Neuronal stem cell (in vitro differentiated cells): Measurements from ENCODE around the gene PAX2.
A peak's percentile ranks its signal among the peaks of the same experiment; 100 is the strongest.

ENCODE experiments used
- DNase-seq: peaks from one replicate; pipeline ENCODE4 v3.0.0-alpha.2; 2013; ENCODE audit warnings: low spot score
- H2AFZ ChIP-seq: one replicate; pipeline ENCODE4 v1.6.1; 2013; ENCODE audit warnings: mild to moderate bottlenecking, low read length, inconsistent platforms
- H2AK5ac ChIP-seq: 2 replicates; pipeline ENCODE4 v1.6.1; 2013; ENCODE audit warnings: low read depth, mild to moderate bottlenecking, inconsistent platforms, low read length, moderate library complexity, mixed read lengths
- H2BK120ac ChIP-seq: 2 replicates; pipeline ENCODE4 v1.6.1; 2013; ENCODE audit warnings: low read depth, mild to moderate bottlenecking, inconsistent platforms, low read length, moderate library complexity, mixed read lengths
- H2BK12ac ChIP-seq: one replicate; pipeline ENCODE4 v1.6.1; 2013; ENCODE audit warnings: low read length, inconsistent platforms
- H2BK15ac ChIP-seq: 2 replicates; pipeline ENCODE4 v1.6.1; 2013; ENCODE audit warnings: mild to moderate bottlenecking, low read length, inconsistent platforms, mixed read lengths
- H2BK5ac ChIP-seq: one replicate; pipeline ENCODE4 v1.6.1; 2013; ENCODE audit warnings: inconsistent platforms, mild to moderate bottlenecking, low read length, moderate library complexity
- H3K14ac ChIP-seq: one replicate; pipeline ENCODE4 v1.6.1; 2013; ENCODE audit warnings: low read length, inconsistent platforms
- H3K18ac ChIP-seq: 2 replicates; pipeline ENCODE4 v1.6.1; 2013; ENCODE audit warnings: low read length, inconsistent platforms
- H3K23ac ChIP-seq: 2 replicates; pipeline ENCODE4 v1.6.1; 2013; ENCODE audit warnings: low read depth, mild to moderate bottlenecking, mixed read lengths, low read length, inconsistent platforms; ENCODE audit not compliant: poor library complexity
- H3K27ac ChIP-seq: replicated peaks from 3 replicates; pipeline ENCODE4 v1.5.1; 2013; ENCODE audit warnings: low read length, inconsistent platforms
- H3K27me3 ChIP-seq, 3 experiments: 2 replicates each; pipeline ENCODE4 v1.6.1; 2013; ENCODE audit warnings: low read length in 3 of 3, mild to moderate bottlenecking in 2 of 3, inconsistent platforms in 1 of 3, low read depth in 1 of 3, mixed read lengths in 1 of 3, moderate library complexity in 1 of 3; ENCODE audit not compliant: control insufficient read depth in 3 of 3, insufficient read depth in 3 of 3
- H3K36me3 ChIP-seq, 2 donors: replicated peaks in 1 of 2; 2 replicates each; pipeline ENCODE4 v1.6.1; 2013; ENCODE audit warnings: low read length in 2 of 2; ENCODE audit not compliant: control insufficient read depth in 2 of 2, insufficient read depth in 2 of 2
- H3K4ac ChIP-seq: 2 replicates; pipeline ENCODE4 v1.6.1; 2013; ENCODE audit warnings: inconsistent platforms, mild to moderate bottlenecking, low read length, moderate library complexity
- H3K4me1 ChIP-seq, 2 donors: 1 replicate in 1 of 2; 2 replicates in 1 of 2; pipeline ENCODE4 v1.6.1; 2013; ENCODE audit warnings: low read length in 2 of 2, low read depth in 1 of 2; ENCODE audit not compliant: control insufficient read depth in 2 of 2, insufficient read depth in 1 of 2
- H3K4me2 ChIP-seq: one replicate; pipeline ENCODE4 v1.6.1; 2013; ENCODE audit warnings: mild to moderate bottlenecking, low read length, inconsistent platforms; ENCODE audit not compliant: insufficient read depth, poor library complexity, severe bottlenecking
- H3K4me3 ChIP-seq, 2 donors: 2 replicates each; pipeline ENCODE4 v1.5.1; 2013; ENCODE audit warnings: low read length in 2 of 2, mild to moderate bottlenecking in 2 of 2, inconsistent platforms in 1 of 2, moderate library complexity in 1 of 2
- H3K79me1 ChIP-seq: one replicate; pipeline ENCODE4 v1.6.1; 2013; ENCODE audit warnings: low read depth, mild to moderate bottlenecking, inconsistent platforms, low read length, moderate library complexity
- H3K9ac ChIP-seq: one replicate; pipeline ENCODE4 v1.6.1; 2013; ENCODE audit warnings: mild to moderate bottlenecking, low read depth, low read length, inconsistent platforms; ENCODE audit not compliant: poor library complexity
- H3K9me3 ChIP-seq, 2 donors: replicated peaks in 1 of 2; 2 replicates each; pipeline versions ENCODE3 to v1.6.1; 2013; ENCODE audit warnings: low read length in 2 of 2, mild to moderate bottlenecking in 2 of 2, inconsistent platforms in 1 of 2, low read depth in 1 of 2, mixed read lengths in 1 of 2, moderate library complexity in 1 of 2; ENCODE audit not compliant: control insufficient read depth in 2 of 2, insufficient read depth in 1 of 2
- H4K8ac ChIP-seq: one replicate; pipeline ENCODE4 v1.6.1; 2013; ENCODE audit warnings: low read depth, mild to moderate bottlenecking, inconsistent platforms, low read length, moderate library complexity
- H4K91ac ChIP-seq: one replicate; pipeline ENCODE4 v1.6.1; 2013; ENCODE audit warnings: low read length, low read depth, mild to moderate bottlenecking, inconsistent platforms; ENCODE audit not compliant: poor library complexity
- WGBS, 2 donors: extraction: QIAGEN DNeasy Blood & Tissue Kit; methylation state at CpG; one replicate each; pipeline ENCODE4 v1.1.7; 2013; ENCODE audit warnings: missing lambda C conversion rate in 2 of 2, mixed read lengths in 1 of 2; ENCODE audit not compliant: insufficient read length in 2 of 2, insufficient replicate concordance in 1 of 2; ENCODE audit errors: extremely low coverage in 2 of 2; 5-methylcytosine and 5-hydroxymethylcytosine counted together

The PAX2 gene

DNA sequence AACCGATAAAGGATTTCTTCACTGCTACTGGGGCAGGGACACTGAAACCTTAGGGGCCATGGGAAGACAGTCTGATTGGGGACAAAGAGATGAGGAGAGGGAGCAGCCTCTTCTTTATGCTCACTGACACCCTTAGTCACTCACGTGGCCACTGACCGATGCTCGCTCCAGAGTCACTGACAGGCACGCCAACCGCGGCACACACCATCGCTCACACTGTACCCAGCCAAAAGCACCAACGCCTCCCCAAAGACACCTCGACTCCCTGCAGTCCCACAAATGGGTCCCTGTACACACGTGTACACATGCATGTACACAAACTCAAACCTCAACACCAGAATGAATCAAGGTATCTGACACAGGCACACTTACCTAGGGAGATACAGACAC lies 132.1 kb downstream of the PAX2 start:
- Histone ChIP-seq H2AFZ (no peak overlapping the region), H3K27ac (no peak overlapping the region), H3K4me3 (no peak overlapping the region), H3K36me3 (no peaks in the 10 kb centered on the region), H4K8ac (no peak overlapping the region), H3K18ac (no peak overlapping the region), H3K4me2 (no peak overlapping the region), H3K27me3 (peaks cover 0 to 48% (median 0%) of the 10 kb centered on the region in 3 experiments), H3K79me1 (no peaks in the 10 kb centered on the region), H2BK120ac (no peak overlapping the region), H3K9me3 (no peaks in the 10 kb centered on the region), H3K14ac (no peak overlapping the region), H3K23ac (no peak overlapping the region), H3K9ac (no peak overlapping the region), H2BK12ac (no peak overlapping the region), H2BK5ac (no peak overlapping the region), H2BK15ac (no peak overlapping the region), H3K4ac (no peak overlapping the region), H4K91ac (no peak overlapping the region), H2AK5ac (no peak overlapping the region), H3K4me1 (peaks cover 22 to 40% of the 10 kb centered on the region in 2 donors)
- no peak for DNase-seq
- no CpG with 5 or more reads among the region's 11 CpGs for WGBS, 2 donors

- Histone ChIP-seq H3K18ac (peak overlapping the region; percentile 64), H3K4me2 (no peak overlapping the region), H3K4me3 (no peak overlapping the region), H2BK120ac (no peak overlapping the region), H3K9ac (no peak overlapping the region), H3K14ac (no peak overlapping the region), H2BK12ac (no peak overlapping the region), H4K8ac (no peak overlapping the region), H3K36me3 (no peaks in the 10 kb centered on the region), H4K91ac (no peak overlapping the region), H3K4me1 (peaks cover 22 to 31% of the 10 kb centered on the region in 2 donors), H2AFZ (peak overlapping the region; percentile 87), H3K79me1 (no peaks in the 10 kb centered on the region), H2AK5ac (no peak overlapping the region), H3K4ac (no peak overlapping the region), H2BK15ac (no peak overlapping the region), H2BK5ac (no peak overlapping the region), H3K27ac (no peak overlapping the region), H3K9me3 (no peaks in the 10 kb centered on the region), H3K27me3 (peaks cover 0 to 39% (median 0%) of the 10 kb centered on the region in 3 experiments), H3K23ac (no peak overlapping the region)
- peak; percentile 75 for DNase-seq
- WGBS, 2 donors = no CpG with 5 or more reads among the region's 5 CpGs
Measured at GRCh38 chr10:100878291-100878910, 133.0 kb downstream of the PAX2 start.
